ENCODE data around the gene FAM32A. TPM values are rescaled to one million over a fixed set of nuclear protein-coding genes. Genes with fewer than 3 reads are reported as not detected.

Gene FAM32A
- total RNA-seq, 1 experiment from 2014 or later = 141 TPM

- ChIA-PET CTCF (no interaction called here), POLR2A (ENCODE audit: unreplicated experiment) (no interaction called here)
- H3K4me3 ChIP-seq (ENCODE audit: low read length) = no peak overlapping the region
- H3K27me3 ChIP-seq (ENCODE audit: low read length) = no peaks in the 10 kb centered on the region
- H3K9me3 ChIP-seq (ENCODE audit: low read length) = no peaks in the 10 kb centered on the region
- no peaks in the 10 kb centered on the region for H3K79me2 ChIP-seq (ENCODE audit: low read length)
- peaks cover 4% of the 10 kb centered on the region for H3F3A ChIP-seq (ENCODE audit: low read length, unreplicated experiment)
- H3K9ac ChIP-seq (ENCODE audit: low read length) = no peak overlapping the region
- ATAC-seq (no peak), DNase-seq (no peak)
- peaks cover 6% of the 10 kb centered on the region for H3K36me3 ChIP-seq (ENCODE audit: low read depth, low read length)
- H3K27ac ChIP-seq (ENCODE audit: low read length) = no peak overlapping the region
- BruUV-seq (replicated peaks) = no TSS peak
- TF ChIP-seq EZH2 (IDR thresholded peaks at IDR 0.05; ENCODE audit: low read length, unreplicated experiment) = no peak
- H3K4me2 ChIP-seq (ENCODE audit: low read length) = no peak overlapping the region
- no peaks in the 10 kb centered on the region for H3K9me2 ChIP-seq (replicated peaks; ENCODE audit: low read length)
- no peaks in the 10 kb centered on the region for H4K20me1 ChIP-seq (ENCODE audit: low read length)
- H3K4me1 ChIP-seq (ENCODE audit: insufficient read depth, low read length) = peaks cover 20% of the 10 kb centered on the region
- H2AFZ ChIP-seq (ENCODE audit: low read length) = no peak overlapping the region
- intact Hi-C loops (cut with micrococcal nuclease) = no loop called here
These were observed 28.3 kb upstream of the FAM32A start for GRCh38 chr19:16156904-16157303.

GRCh38 chr19:16157601-16158000, 27.6 kb upstream of the FAM32A start:
- Histone ChIP-seq H2AFZ (ENCODE audit: low read length) (no peak overlapping the region), H3K27ac (ENCODE audit: low read length) (no peak overlapping the region), H3K9me3 (ENCODE audit: low read length) (no peaks in the 10 kb centered on the region), H3K4me3 (ENCODE audit: low read length) (no peak overlapping the region), H3K79me2 (ENCODE audit: low read length) (no peaks in the 10 kb centered on the region), H3K36me3 (ENCODE audit: low read depth, low read length) (peaks cover 6% of the 10 kb centered on the region), H3K9ac (ENCODE audit: low read length) (no peak overlapping the region), H4K20me1 (ENCODE audit: low read length) (no peaks in the 10 kb centered on the region), H3K27me3 (ENCODE audit: low read length) (no peaks in the 10 kb centered on the region), H3K4me1 (ENCODE audit: insufficient read depth, low read length) (peaks cover 20% of the 10 kb centered on the region), H3K4me2 (ENCODE audit: low read length) (no peak overlapping the region), H3K9me2 (replicated peaks; ENCODE audit: low read length) (no peaks in the 10 kb centered on the region), H3F3A (ENCODE audit: low read length, unreplicated experiment) (peaks cover 4% of the 10 kb centered on the region)
- TF ChIP-seq EZH2 (IDR thresholded peaks at IDR 0.05; ENCODE audit: low read length, unreplicated experiment) = no peak
- no peak for TF ChIP-seq EZH2phosphoT487 (IDR thresholded peaks at IDR 0.05; ENCODE audit: borderline replicate concordance, low read length)
- TF ChIP-seq CTCF (conservative IDR thresholded peaks at IDR 0.05; ENCODE audit: low read depth, low read length) = no peak
- ATAC-seq (no peak), DNase-seq (no peak)
- CTCF ChIA-PET = no interaction called here
- POLR2A ChIA-PET (ENCODE audit: unreplicated experiment) = no interaction called here
- intact Hi-C loops (cut with micrococcal nuclease) = no loop called here
- no TSS peak for BruUV-seq (replicated peaks)

- no peaks in the 10 kb centered on the region for H3K9me2 ChIP-seq (replicated peaks; ENCODE audit: low read length)
- H3F3A ChIP-seq (ENCODE audit: low read length, unreplicated experiment) = peaks cover 4% of the 10 kb centered on the region
- no peaks in the 10 kb centered on the region for H3K27me3 ChIP-seq (ENCODE audit: low read length)
- H3K9me3 ChIP-seq (ENCODE audit: low read length) = no peaks in the 10 kb centered on the region
- DNase-seq (no peak), ATAC-seq (no peak)
- H3K4me2 ChIP-seq (ENCODE audit: low read length) = no peak overlapping the region
- no peak overlapping the region for H3K4me3 ChIP-seq (ENCODE audit: low read length)
- H3K9ac ChIP-seq (ENCODE audit: low read length) = peak overlapping the region; percentile 84; the same call in 1 of the 2 replicates
- H3K4me1 ChIP-seq (ENCODE audit: insufficient read depth, low read length) = peaks cover 27% of the 10 kb centered on the region
- H3K79me2 ChIP-seq (ENCODE audit: low read length) = no peaks in the 10 kb centered on the region
- intact Hi-C loops (cut with micrococcal nuclease) = no loop called here
- H3K27ac ChIP-seq (ENCODE audit: low read length) = peak overlapping the region; percentile 99
- H3K36me3 ChIP-seq (ENCODE audit: low read depth, low read length) = no peaks in the 10 kb centered on the region
- no peak overlapping the region for H2AFZ ChIP-seq (ENCODE audit: low read length)
- ChIA-PET POLR2A (ENCODE audit: unreplicated experiment) (no interaction called here), CTCF (interaction anchor here (0.6 kb wide), 1 partner anchor 23 kb away, joined by 3 read pairs; no protein-coding TSS in a partner anchor)
- TF ChIP-seq EZH2 (IDR thresholded peaks at IDR 0.05; ENCODE audit: low read length, unreplicated experiment) (no peak), CTCF (conservative IDR thresholded peaks at IDR 0.05; ENCODE audit: low read depth, low read length) (no peak), EZH2phosphoT487 (IDR thresholded peaks at IDR 0.05; ENCODE audit: borderline replicate concordance, low read length) (no peak)
- no peaks in the 10 kb centered on the region for H4K20me1 ChIP-seq (ENCODE audit: low read length)
- no TSS peak for BruUV-seq (replicated peaks)
These were observed 25.6 kb upstream of the FAM32A start for GRCh38 chr19:16159655-16160054.

Measured in PC-3 (cell line).